ENCODE results near the gene SCEL. TPM values are rescaled to one million over a fixed set of nuclear protein-coding genes. Genes with fewer than 3 reads are reported as not detected.

Gene SCEL
- total RNA-seq, 1 experiment from 2014 or later, result 0.07 TPM

DNA sequence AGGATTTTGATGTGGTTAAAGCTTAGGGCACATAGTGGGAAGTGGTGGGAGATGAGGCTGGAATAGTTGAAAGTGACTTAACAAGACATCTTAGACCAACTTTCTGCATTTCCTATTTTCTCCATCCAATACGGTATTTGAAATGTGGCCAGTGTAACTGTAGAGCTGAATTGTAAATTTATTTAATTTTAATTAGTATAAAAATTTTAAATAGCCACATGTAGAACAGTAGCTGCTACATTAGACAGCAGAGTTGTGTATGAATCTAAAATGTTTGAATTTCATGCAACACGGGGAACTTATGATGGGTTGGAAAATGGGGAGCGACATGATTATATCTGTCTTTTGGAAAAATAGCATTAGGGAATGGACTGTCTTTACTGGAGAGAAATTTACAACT is 7.1 kb upstream of the SCEL start:
- H3K79me2 ChIP-seq (ENCODE audit: insufficient read depth, low read length), result no peaks in the 10 kb centered on the region
- H3K4me1 ChIP-seq (ENCODE audit: control insufficient read depth in 1 of 2, insufficient read depth in 2 of 2, low read length in 2 of 2), result no peaks in the 10 kb centered on the region
- ChIA-PET POLR2A (interaction anchor here (1.0 kb wide), 1 partner anchor 8 kb away, joined by 3 read pairs; no protein-coding TSS in a partner anchor), RAD21 (ENCODE audit: low non-redundant PET in 1 of 2, low total read pairs in 2 of 2, uncharacterized antibody in 2 of 2, unreplicated experiment in 2 of 2) (no interaction called here), CTCF (no interaction called here)
- TF ChIP-seq, protein P1, sequence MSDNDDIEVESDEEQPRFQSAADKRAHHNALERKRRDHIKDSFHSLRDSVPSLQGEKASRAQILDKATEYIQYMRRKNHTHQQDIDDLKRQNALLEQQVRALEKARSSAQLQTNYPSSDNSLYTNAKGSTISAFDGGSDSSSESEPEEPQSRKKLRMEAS (IDR thresholded peaks at IDR 0.05), result no peak
- TF ChIP-seq, protein P2, sequence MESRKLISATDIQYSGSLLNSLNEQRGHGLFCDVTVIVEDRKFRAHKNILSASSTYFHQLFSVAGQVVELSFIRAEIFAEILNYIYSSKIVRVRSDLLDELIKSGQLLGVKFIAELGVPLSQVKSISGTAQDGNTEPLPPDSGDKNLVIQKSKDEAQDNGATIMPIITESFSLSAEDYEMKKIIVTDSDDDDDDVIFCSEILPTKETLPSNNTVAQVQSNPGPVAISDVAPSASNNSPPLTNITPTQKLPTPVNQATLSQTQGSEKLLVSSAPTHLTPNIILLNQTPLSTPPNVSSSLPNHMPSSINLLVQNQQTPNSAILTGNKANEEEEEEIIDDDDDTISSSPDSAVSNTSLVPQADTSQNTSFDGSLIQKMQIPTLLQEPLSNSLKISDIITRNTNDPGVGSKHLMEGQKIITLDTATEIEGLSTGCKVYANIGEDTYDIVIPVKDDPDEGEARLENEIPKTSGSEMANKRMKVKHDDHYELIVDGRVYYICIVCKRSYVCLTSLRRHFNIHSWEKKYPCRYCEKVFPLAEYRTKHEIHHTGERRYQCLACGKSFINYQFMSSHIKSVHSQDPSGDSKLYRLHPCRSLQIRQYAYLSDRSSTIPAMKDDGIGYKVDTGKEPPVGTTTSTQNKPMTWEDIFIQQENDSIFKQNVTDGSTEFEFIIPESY (IDR thresholded peaks at IDR 0.05; ENCODE audit: extremely low read depth, insufficient replicate concordance, low read length), result no peak
- TF ChIP-seq RAD21 (IDR thresholded peaks at IDR 0.05; ENCODE audit: low read depth), result no peak
- no peak for TF ChIP-seq EGR1 (IDR thresholded peaks at IDR 0.05; ENCODE audit: low read depth)
- TF ChIP-seq EZH2 (IDR thresholded peaks at IDR 0.05), result no peak
- no peak for TF ChIP-seq SP1 (IDR thresholded peaks at IDR 0.05; ENCODE audit: low read depth)
- TF ChIP-seq FOSL1 (IDR thresholded peaks at IDR 0.05; ENCODE audit: low read depth), result no peak
- TF ChIP-seq EZH2phosphoT487 (IDR thresholded peaks at IDR 0.05; ENCODE audit: borderline replicate concordance), result no peak
- TF ChIP-seq, protein P3, sequence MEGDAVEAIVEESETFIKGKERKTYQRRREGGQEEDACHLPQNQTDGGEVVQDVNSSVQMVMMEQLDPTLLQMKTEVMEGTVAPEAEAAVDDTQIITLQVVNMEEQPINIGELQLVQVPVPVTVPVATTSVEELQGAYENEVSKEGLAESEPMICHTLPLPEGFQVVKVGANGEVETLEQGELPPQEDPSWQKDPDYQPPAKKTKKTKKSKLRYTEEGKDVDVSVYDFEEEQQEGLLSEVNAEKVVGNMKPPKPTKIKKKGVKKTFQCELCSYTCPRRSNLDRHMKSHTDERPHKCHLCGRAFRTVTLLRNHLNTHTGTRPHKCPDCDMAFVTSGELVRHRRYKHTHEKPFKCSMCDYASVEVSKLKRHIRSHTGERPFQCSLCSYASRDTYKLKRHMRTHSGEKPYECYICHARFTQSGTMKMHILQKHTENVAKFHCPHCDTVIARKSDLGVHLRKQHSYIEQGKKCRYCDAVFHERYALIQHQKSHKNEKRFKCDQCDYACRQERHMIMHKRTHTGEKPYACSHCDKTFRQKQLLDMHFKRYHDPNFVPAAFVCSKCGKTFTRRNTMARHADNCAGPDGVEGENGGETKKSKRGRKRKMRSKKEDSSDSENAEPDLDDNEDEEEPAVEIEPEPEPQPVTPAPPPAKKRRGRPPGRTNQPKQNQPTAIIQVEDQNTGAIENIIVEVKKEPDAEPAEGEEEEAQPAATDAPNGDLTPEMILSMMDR (IDR thresholded peaks at IDR 0.05 in 2 of 3, conservative IDR thresholded peaks at IDR 0.05 in 1 of 3; ENCODE audit: borderline replicate concordance in 1 of 3, insufficient read depth in 1 of 3, low read depth in 2 of 3, low read length in 2 of 3), result no peak
- TF ChIP-seq JUND (IDR thresholded peaks at IDR 0.05), result no peak
- no peak for TF ChIP-seq ELF1 (IDR thresholded peaks at IDR 0.05; ENCODE audit: borderline replicate concordance, low read depth)
- TF ChIP-seq, protein P4, sequence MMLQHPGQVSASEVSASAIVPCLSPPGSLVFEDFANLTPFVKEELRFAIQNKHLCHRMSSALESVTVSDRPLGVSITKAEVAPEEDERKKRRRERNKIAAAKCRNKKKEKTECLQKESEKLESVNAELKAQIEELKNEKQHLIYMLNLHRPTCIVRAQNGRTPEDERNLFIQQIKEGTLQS (IDR thresholded peaks at IDR 0.05), result no peak
- TF ChIP-seq TCF7L2 (IDR thresholded peaks at IDR 0.05; ENCODE audit: borderline replicate concordance, extremely low read depth, insufficient read depth, insufficient read length), result no peak
- TF ChIP-seq CEBPB (IDR thresholded peaks at IDR 0.05; ENCODE audit: low read depth), result no peak
- TF ChIP-seq CBX3 (IDR thresholded peaks at IDR 0.05; ENCODE audit: low read depth), result no peak
- TF ChIP-seq ZFX (IDR thresholded peaks at IDR 0.05), result no peak
- no peak for TF ChIP-seq POLR2A (IDR thresholded peaks at IDR 0.05; ENCODE audit: borderline replicate concordance, extremely low read depth, insufficient read depth, insufficient read length)
- H3K9ac ChIP-seq (ENCODE audit: low read length), result no peak overlapping the region
- H4K20me1 ChIP-seq (ENCODE audit: insufficient read depth), result no peaks in the 10 kb centered on the region
- H3K27ac ChIP-seq (ENCODE audit: low read depth, low read length), result no peak overlapping the region
- no peak for ATAC-seq
- no peaks in the 10 kb centered on the region for H3K27me3 ChIP-seq (ENCODE audit: insufficient read depth, low read length)
- BruUV-seq (replicated peaks), result no TSS peak
- no peak overlapping the region for H2AFZ ChIP-seq (ENCODE audit: low read depth, low read length, poor library complexity, severe bottlenecking)
- no peaks in the 10 kb centered on the region for H3K36me3 ChIP-seq (ENCODE audit: control insufficient read depth in 1 of 2, insufficient read depth in 2 of 2, low read length in 2 of 2)
- H3K9me3 ChIP-seq (ENCODE audit: control insufficient read depth in 1 of 2, insufficient read depth in 1 of 2, low read depth in 1 of 2, low read length in 2 of 2), result no peaks in the 10 kb centered on the region
- no peak overlapping the region for H3K4me2 ChIP-seq (ENCODE audit: low read length)
- DNase-seq (ENCODE audit: low read depth, low spot score), result no peak
- intact Hi-C loops (cut with micrococcal nuclease), result no loop called here
- no peak overlapping the region for H3K4me3 ChIP-seq (replicated peaks in 1 of 2; ENCODE audit: low read depth in 1 of 2, low read length in 2 of 2)
- no peaks in the 10 kb centered on the region for H3K9me2 ChIP-seq (ENCODE audit: insufficient read depth)
